NCI-H1092 (cell line): ENCODE data around the gene PRPF6.

Experiments used
- DNase-seq: peaks from one replicate; lab custom pipeline; 2025; lab: John Stamatoyannopoulos, UW

PRPF6 gene

GRCh38 chr20:63980806-63981728, at the start of gene PRPF6:
Gene PRPF6 (plus strand): TSS chr20:63981132. CDS start chr20:63981246, 114 bp downstream.
- DNase-seq: peak; percentile 94

GRCh38 chr20:63931735-63932134, 49.2 kb upstream of the PRPF6 start:
- DNase-seq: no peak

- no peak for DNase-seq
Measured at GRCh38 chr20:63932606-63933160, 48.2 kb upstream of the PRPF6 start.

- DNase-seq: no peak
Measured at GRCh38 chr20:63933646-63934045, 47.3 kb upstream of the PRPF6 start.

GRCh38 chr20:63934271-63935068, 46.5 kb upstream of the PRPF6 start:
- DNase-seq: no peak

- DNase-seq: no peak
Measured at GRCh38 chr20:63935447-63935846, 45.5 kb upstream of the PRPF6 start.

- DNase-seq: no peak
Measured at GRCh38 chr20:63937596-63937995, 43.3 kb upstream of the PRPF6 start.

GRCh38 chr20:63939061-63939935, 41.6 kb upstream of the PRPF6 start:
- DNase-seq: no peak

- DNase-seq: no peak
Measured at GRCh38 chr20:63940071-63940471, 40.9 kb upstream of the PRPF6 start.

- DNase-seq: no peak
Measured at GRCh38 chr20:63940472-63941266, 40.3 kb upstream of the PRPF6 start.

- DNase-seq: no peak
Measured at GRCh38 chr20:63941282-63942081, 39.5 kb upstream of the PRPF6 start.

- DNase-seq: no peak
Measured at GRCh38 chr20:63942250-63942951, 38.5 kb upstream of the PRPF6 start.

- DNase-seq: no peak
Measured at GRCh38 chr20:63942969-63943807, 37.7 kb upstream of the PRPF6 start.

- no peak for DNase-seq
Measured at GRCh38 chr20:63943808-63944077, 37.2 kb upstream of the PRPF6 start.

GRCh38 chr20:63944078-63944941, 36.6 kb upstream of the PRPF6 start:
- DNase-seq: no peak

GRCh38 chr20:63945031-63945658, 35.8 kb upstream of the PRPF6 start:
- DNase-seq: no peak
